Stimulated activated CD8-positive, alpha-beta memory T cell treated with anti-CD3 and anti-CD28 coated beads, Interleukin-15, amount 100 ng/mL, for 1 hour (primary cell): Measurements from ENCODE around the gene TYROBP.
"Not testable (repeated sequence)": the region's sequence is repeated elsewhere in the genome, so short reads cannot be mapped to it uniquely, and the experiment has no call there.

ENCODE experiments used
- DNase-seq: peaks from one replicate; pipeline ENCODE4 v3.0.0-alpha.2; 2020; ENCODE audit warnings: low read depth

TYROBP gene

DNA sequence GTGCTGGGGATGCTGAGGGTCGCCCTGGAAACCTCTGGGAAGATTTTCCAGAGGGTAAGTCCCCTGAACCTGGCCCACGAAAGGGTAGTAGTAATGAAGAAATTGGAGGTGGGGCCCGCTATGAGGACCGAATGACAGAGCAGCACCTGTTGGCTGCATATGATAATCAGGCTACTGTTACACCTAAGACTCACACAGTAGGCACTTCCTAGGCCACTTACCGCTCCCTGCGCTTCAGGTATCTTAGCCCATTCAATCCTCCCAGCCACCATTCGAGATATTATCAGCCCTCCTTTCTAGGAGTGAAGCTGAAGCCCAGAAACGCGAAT is 23.7 kb upstream of the TYROBP start:
- DNase-seq = no peak

DNA sequence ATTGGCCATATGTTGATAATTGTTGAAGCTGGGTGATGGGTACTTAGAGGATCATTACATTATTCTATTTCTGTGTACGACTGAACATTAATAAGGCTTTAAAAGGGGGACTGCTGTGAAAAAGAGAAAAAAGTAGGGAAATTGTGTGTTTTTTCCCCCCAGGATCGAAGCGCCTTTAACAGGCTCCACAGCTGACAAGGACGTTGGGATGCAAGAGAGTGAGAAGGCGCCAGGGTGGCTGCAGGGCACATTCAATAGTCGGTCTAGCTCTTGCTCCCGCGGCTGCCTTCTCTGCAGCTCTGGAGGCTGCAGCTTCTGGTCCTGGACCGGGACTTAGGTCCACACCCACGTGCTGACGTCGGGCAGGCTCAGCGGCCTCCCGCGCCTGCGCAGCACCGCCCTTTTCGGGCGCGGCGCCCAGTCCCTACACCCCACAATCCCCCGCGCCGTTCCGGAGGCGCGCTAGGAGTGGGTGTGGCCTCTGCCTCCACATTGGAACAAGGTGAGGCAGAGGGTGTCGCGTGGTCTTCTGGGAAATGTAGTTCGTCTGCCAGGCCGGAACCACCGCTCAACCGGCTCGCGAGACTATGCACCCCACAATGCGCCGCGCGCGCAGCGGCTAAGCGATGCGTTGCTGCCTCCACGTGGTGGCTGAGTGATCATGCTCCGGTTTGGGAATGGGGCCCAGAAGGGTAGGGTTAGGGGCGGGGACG is 23.2 kb upstream of the TYROBP start:
- peak; percentile 98 for DNase-seq

- DNase-seq = no peak
Observed at GRCh38 chr19:35929876-35930275, 21.8 kb upstream of the TYROBP start.

DNA sequence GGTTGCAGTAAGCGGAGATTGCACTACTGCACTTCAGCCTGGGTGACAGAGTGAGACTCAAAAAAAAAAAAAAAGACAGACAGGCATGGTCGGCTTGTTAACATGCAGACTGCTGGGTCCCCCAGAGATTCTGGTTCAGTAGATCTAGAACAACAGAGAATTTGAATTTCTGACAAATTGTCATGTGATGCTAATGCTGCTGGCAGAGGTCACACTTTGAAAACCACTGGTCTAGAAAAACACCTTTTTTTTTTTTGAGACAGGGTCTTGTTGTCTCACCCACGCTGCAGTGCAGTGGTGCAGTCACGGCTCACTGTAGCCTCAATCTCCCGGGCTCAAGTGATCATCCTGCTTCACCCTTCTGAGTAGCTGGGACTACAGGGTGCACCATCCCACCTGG is 20.4 kb upstream of the TYROBP start:
- no peak for DNase-seq

GRCh38 chr19:35925501-35925900 is 17.4 kb upstream of the TYROBP start:
- no peak for DNase-seq

DNA sequence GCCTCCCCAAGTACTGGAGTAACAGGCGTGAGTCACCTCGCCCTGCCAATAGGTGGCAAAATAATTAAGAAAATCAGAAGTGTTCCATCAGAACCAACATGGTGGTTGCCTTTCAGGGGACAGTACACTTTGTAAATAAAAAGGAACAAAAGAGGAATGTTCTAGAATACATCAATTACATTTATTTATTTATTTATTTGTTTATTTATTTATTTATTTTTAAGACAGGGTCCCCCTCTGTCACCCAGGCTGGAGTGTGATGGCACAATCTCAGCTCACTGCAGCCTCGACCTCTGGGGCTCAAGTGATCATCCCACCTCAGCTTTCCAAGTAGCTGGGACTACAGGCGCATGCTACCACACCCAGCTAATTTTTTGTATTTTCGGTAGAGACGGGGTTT is 12.9 kb upstream of the TYROBP start:
- DNase-seq = no peak

GRCh38 chr19:35919306-35919705 is 11.2 kb upstream of the TYROBP start:
- no peak for DNase-seq

DNA sequence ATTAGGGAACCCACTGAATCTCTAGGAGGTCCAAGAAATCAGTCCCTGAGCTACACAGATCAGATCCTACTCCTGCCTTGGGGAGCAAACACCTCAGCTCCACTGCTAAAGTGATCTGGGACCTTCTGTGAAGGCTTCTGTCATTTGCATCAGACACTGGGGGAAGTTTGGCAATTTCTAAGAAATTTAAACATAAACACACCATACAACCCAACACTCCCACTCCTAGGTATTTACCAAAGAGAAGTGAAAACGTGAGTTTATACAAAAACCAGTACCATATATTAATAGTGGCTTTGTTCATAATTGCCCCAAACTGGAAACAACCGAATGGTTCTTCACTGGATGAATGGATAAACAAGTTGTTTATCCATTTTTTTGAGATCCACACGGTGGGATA is 7.3 kb upstream of the TYROBP start:
- no peak for DNase-seq

GRCh38 chr19:35913589-35913988 is 5.5 kb upstream of the TYROBP start:
- DNase-seq = no peak

DNA sequence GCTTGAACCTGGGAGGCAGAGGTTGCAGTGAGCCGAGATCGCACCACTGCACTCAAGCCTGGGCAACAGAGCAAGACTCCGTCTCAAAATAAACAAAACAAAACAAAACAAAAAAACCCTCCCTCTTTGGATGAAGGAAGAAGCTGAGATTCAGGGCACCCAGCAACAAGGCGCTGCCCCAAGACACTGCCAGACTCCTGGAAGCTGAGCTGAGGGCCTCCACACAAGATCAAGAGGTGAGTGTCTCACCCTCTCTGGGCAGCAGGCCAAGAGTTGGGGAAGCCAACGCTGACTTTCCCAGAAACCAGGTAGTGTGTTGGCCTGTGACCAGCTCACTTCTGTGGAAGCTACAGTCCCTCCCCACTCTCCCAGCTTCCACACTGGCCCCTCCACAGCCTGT is 3.7 kb upstream of the TYROBP start:
- DNase-seq = no peak

DNA sequence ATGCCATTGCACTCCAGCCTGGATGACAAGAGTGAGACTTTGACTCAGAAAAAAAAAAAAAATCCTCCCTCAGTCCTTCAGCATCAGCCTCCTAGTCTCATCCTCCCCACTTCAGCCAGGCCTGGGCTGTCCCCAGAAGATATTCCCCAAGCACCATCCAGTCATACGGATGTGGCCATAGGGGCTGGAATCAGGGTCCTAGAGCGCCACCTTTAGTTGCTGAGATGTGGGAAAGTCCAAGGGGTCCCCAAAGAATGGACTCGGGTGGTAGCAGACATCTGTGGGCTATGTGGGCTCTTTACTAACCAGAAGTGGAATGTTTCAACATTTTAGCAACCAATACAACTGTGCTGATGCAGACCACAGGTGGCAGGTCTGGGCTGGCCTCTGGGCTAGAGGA is 3.1 kb upstream of the TYROBP start:
- no peak for DNase-seq

DNA sequence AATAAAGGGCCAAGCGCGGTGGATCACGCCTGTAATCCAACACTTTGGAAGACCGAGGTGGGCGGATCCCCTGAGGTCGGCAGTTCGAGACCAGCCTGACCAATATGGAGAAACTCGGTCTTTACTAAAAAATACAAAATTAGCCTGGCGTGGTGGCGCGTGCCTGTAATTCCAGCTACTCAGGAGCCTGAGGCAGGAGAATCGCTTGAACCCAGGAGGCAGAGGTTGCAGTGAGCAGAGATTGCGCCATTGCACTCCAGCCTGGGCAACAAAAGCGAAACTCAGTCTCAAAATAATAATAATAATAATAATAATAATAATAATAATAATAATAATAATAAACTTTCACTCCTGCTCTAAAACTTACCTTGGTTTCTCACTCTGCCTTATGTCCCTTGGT is 2.3 kb upstream of the TYROBP start:
- not testable (repeated sequence) for DNase-seq

GRCh38 chr19:35909684-35910035 is 1.6 kb upstream of the TYROBP start:
- no peak for DNase-seq

DNA sequence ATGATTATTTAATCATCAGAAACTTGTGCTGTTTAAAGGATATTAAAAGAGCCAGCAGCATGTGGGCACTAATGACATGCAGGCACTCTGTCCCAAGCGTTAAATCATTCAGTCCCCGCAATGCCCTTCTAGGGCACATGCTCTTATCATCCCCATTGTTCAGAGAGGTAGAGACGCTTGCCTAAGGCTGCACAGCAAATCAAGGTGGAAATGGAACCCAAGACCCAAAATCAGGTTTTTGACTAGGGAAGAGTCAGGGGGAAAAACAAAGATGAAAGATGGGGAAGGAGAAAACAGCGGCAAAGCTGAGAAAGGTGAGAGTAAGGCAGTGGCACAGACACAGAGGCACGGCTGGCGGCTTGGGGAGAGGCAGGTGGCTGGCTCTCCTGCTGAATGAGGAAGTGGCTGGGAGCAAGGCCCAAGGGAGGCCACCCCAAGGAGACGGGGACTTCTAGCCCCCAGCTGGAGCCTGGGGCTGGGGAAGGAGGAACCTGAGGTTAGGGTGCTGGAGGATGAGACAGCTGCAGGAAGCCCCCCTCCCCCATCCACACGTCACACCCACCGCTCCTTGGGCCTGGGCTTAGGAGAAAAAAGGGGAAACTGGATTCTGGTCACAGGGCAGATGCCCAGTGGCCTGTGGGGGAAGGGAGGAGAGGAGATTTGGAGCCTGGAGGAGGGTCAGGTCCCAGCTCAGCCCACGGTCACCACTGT is 1.0 kb upstream of the TYROBP start:
- DNase-seq = no peak

- no peak for DNase-seq
Observed at GRCh38 chr19:35907377-35907745, 734 bp downstream of the TYROBP start.

DNA sequence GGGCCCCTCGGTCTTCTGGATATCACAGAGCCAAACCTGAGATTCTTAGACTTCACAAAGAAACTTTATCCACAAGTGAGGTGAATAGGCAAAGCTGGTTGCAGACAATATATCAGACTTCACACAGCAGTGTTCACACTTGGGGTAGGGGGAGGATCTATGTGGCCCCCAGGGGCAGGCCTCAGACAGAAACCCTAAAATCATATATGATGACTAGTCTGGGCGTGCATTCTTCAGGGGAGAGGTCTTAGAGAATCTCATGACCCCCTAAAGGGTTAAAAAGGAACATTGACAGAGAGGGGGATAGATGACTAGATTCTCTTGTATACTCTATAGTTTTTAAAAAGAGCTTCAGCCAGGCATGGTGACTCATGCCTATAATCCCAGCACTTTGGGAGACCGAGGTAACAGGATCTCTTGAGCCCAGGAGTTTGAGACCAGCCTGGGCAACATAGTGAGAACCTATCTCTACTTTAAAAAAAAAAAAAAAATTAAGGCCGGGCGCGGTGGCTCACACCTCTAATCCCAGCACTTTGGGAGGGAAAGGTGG is 2.8 kb downstream of the TYROBP start:
- DNase-seq = no peak

GRCh38 chr19:35904311-35905068 is 3.6 kb downstream of the TYROBP start:
- DNase-seq = no peak

DNA sequence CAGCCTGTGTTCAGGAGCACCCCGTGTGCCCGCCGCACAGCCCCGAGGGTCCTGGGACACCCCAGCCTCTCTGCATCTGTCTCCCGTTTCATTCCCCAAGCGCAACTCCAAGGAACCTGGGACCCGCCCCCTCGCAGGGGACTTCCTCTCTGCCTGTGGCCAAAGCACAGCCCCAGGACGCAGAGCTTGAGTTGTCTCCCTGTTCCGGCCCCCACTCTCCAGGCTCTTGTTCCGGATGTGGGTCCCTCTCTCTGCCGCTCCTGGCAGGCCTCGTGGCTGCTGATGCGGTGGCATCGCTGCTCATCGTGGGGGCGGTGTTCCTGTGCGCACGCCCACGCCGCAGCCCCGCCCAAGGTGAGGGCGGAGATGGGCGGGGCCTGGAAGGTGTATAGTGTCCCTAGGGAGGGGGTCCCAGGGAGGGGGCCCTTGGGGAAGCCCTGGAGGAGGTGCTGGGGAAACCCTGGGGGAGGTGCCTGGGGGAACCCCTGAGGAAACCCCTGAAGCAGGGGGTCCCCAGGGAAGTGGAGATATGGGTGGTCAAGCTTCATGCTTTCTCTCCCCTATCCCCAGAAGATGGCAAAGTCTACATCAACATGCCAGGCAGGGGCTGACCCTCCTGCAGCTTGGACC is 4.4 kb downstream of the TYROBP start:
- DNase-seq = peak; percentile 78

DNA sequence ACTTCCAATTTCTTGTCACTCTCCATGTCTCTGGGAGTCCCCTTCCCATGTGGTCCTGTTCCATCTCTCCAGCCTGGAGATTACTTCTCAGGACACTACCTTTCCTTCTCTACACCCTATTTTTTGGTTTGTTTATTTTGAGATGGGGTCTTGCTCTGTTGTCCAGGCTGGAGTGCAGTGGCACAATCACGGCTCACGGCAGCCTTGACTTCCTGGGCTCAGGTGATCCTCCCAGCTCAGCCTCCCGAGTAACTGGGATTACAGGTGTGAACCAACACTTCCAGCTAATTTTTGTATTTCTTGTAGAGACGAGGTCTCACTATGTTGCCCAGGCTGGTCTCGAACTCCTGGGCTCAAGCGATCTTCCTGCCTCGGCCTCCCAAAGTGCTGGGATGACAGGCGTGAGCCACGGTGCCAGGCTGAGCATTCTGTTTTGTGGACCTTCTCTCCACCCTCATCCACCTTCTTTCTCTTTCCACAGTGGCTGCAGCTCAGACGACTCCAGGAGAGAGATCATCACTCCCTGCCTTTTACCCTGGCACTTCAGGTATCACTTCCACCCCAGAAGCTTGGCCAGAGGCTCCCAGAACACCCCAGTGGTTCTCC is 5.1 kb downstream of the TYROBP start:
- DNase-seq = no peak

DNA sequence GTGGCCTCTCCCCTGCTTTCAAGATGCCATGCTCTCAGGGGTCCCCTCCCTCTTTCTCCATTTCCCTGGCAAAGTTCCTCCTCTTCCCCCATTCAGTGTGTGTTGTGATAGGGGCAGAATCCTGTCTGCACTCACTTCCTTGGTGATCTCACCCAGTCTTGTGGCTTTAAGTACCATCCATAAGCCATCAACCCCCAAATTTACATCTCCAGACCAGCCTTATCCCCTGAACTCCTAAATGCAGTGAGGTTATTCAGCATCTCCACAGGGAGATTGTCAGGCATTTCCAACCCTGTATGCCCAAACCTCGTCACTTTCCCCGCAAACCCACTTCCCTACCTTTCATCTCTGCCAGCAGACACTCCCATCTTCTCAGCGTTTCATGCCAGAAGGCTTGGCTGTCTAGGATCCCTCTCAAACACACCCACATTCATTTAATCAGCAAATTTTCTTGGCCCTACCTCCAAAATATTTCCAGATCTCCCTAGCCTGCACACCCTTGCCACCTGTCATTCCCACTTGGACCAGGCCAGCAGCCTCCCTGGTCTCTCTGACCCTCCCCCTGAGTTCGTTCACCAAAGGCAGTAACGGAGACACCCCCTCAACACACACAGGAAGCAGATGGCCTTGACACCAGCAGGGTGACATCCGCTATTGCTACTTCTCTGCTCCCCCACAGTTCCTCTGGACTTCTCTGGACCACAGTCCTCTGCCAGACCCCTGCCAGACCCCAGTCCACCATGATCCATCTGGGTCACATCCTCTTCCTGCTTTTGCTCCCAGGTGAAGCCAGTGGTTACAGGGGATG is 6.0 kb downstream of the TYROBP start, which contains the start of gene HCST:
TSS of gene HCST (plus strand) at position 676 of the 808 bp plus-strand sequence. CDS start at position 741, 65 bp downstream.
- DNase-seq = no peak

- no peak for DNase-seq
Observed at GRCh38 chr19:35901055-35901644, 6.9 kb downstream of the TYROBP start.
